PC-3 (cell line): ENCODE data around the gene IRF1. TPM values are rescaled to one million over a fixed set of nuclear protein-coding genes. Genes with fewer than 3 reads are reported as not detected.
A peak's percentile ranks its signal among the peaks of the same experiment; 100 is the strongest.

Experiments
- ATAC-seq: fragments of 200-7000 bp; cut with Tn5 transposase; 2 replicates; pipeline ENCODE4 v1.9.1; 2020; ENCODE audit warnings: mild to moderate bottlenecking, moderate library complexity
- BruUV-seq: library from RNA; stranded (reverse); fragments of 400-500 nt; replicated peaks from 2 replicates; lab custom pipeline; 2021; lab: Mats Ljungman, UMichigan
- CTCF ChIA-PET: fragments of 300-600 bp; sonication (Branson Sonifier 250); formaldehyde crosslinking; loops from one replicate; lab custom pipeline; 2022; ENCODE audit warnings: antibody characterized with exemption; lab: Charles Lee
- POLR2A ChIA-PET: fragments of 300-600 bp; sonication (Branson Sonifier 250); formaldehyde crosslinking; loops from one replicate; lab custom pipeline; 2022; ENCODE audit warnings: antibody characterized with exemption; ENCODE audit not compliant: unreplicated experiment; lab: Charles Lee
- DNase-seq: peaks from one replicate; pipeline ENCODE4 v3.0.0-alpha.2; 2015
- H2AFZ ChIP-seq: fragments of 300-600 bp; sonication (generic); 2 replicates; pipeline ENCODE4 v1.6.0; 2016; ENCODE audit warnings: antibody characterized with exemption, low read length
- H3F3A ChIP-seq: fragments of 300-600 bp; sonication (generic); one replicate; pipeline ENCODE4 v1.6.0; 2017; ENCODE audit warnings: antibody characterized with exemption, low read length, control low read depth, mild to moderate bottlenecking; ENCODE audit not compliant: unreplicated experiment
- H3K27ac ChIP-seq: fragments of 300-600 bp; sonication (generic); 2 replicates; pipeline ENCODE4 v1.5.1; 2016; ENCODE audit warnings: mild to moderate bottlenecking, low read length
- H3K27me3 ChIP-seq: fragments of 300-600 bp; sonication (generic); 2 replicates; pipeline ENCODE4 v1.6.1; 2016; ENCODE audit warnings: low read length, mixed read lengths
- H3K36me3 ChIP-seq: fragments of 300-600 bp; sonication (generic); 2 replicates; pipeline ENCODE4 v1.6.1; 2016; ENCODE audit warnings: low read depth, mixed run types, low read length, mixed read lengths
- H3K4me1 ChIP-seq: fragments of 300-600 bp; sonication (generic); 2 replicates; pipeline ENCODE4 v1.5.1; 2016; ENCODE audit warnings: low read length; ENCODE audit not compliant: insufficient read depth
- H3K4me2 ChIP-seq: fragments of 300-600 bp; sonication (generic); 2 replicates; pipeline ENCODE4 v1.6.0; 2016; ENCODE audit warnings: low read length
- H3K4me3 ChIP-seq: fragments of 300-600 bp; sonication (generic); 2 replicates; pipeline ENCODE4 v1.5.1; 2016; ENCODE audit warnings: mild to moderate bottlenecking, low read length, mixed read lengths
- H3K79me2 ChIP-seq: fragments of 300-600 bp; sonication (generic); 2 replicates; pipeline ENCODE4 v1.6.1; 2017; ENCODE audit warnings: low read length, mixed read lengths
- H3K9ac ChIP-seq: fragments of 300-600 bp; sonication (generic); 2 replicates; pipeline ENCODE4 v1.6.0; 2016; ENCODE audit warnings: mild to moderate bottlenecking, low read length
- H3K9me2 ChIP-seq: fragments of 300-600 bp; sonication (generic); replicated peaks from 2 replicates; pipeline ENCODE4 v1.6.1; 2016; ENCODE audit warnings: mixed run types, low read length, mixed read lengths
- H3K9me3 ChIP-seq: fragments of 300-600 bp; sonication (generic); 2 replicates; pipeline ENCODE4 v1.6.1; 2016; ENCODE audit warnings: low read length, mixed read lengths
- H4K20me1 ChIP-seq: fragments of 300-600 bp; sonication (generic); 2 replicates; pipeline ENCODE4 v1.6.1; 2016; ENCODE audit warnings: low read length, mixed read lengths
- EZH2 ChIP-seq: fragments of 300-600 bp; sonication (generic); IDR thresholded peaks from one replicate; pipeline ENCODE4 v1.6.1; 2017; ENCODE audit warnings: antibody characterized with exemption, mild to moderate bottlenecking, low read length; ENCODE audit not compliant: unreplicated experiment
- EZH2phosphoT487 ChIP-seq: fragments of 300-600 bp; sonication (generic); IDR thresholded peaks from 2 replicates; pipeline ENCODE4 v1.6.1; 2018; ENCODE audit warnings: mild to moderate bottlenecking, antibody characterized with exemption, low read length, borderline replicate concordance
- intact Hi-C: fragments of 100-400 bp; cut with micrococcal nuclease; formaldehyde crosslinking; loops from 2 replicates; pipeline ENCODE4 v1.9.0; 2023
- total RNA-seq: library from RNA; depleted of rRNA; stranded (reverse); fragments of >200 nt; gene quantifications from 2 replicates; pipeline ENCODE4 v1.2.3, GENCODE V29; 2014
- TF ChIP-seq, protein P1 (sequence below): fragments of 300-600 bp; sonication (generic); conservative IDR thresholded peaks from 2 replicates; pipeline ENCODE4 v1.5.1; 2017; ENCODE audit warnings: antibody characterized with exemption, low read depth, mild to moderate bottlenecking, low read length

Gene IRF1
- total RNA-seq, 1 experiment from 2014 or later: 21.1 TPM

DNA sequence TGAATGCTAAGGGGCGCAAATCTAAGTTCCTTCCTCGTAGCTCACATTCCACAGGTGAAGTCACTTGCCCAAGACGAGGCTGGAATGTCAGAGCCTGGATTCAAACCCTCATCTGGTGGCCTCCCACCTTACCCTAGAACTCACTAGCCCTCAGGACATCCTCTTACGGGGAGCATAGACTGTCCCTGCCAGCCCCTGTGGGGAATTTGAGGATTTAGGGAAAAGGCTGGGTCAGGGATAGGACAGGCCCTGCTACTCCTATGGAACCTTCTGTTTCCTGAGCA, 45.0 kb downstream of the IRF1 start:
- Histone ChIP-seq H3K9ac (no peak overlapping the region), H3K4me3 (no peak overlapping the region), H3K27me3 (no peaks in the 10 kb centered on the region), H3K9me3 (no peaks in the 10 kb centered on the region), H3K9me2 (no peaks in the 10 kb centered on the region), H3K27ac (no peak overlapping the region), H3K4me1 (peaks cover 16% of the 10 kb centered on the region), H3F3A (no peaks in the 10 kb centered on the region), H3K79me2 (no peaks in the 10 kb centered on the region), H4K20me1 (no peaks in the 10 kb centered on the region), H2AFZ (no peak overlapping the region), H3K36me3 (no peaks in the 10 kb centered on the region), H3K4me2 (no peak overlapping the region)
- BruUV-seq: no TSS peak
- ATAC-seq: no peak
- CTCF ChIA-PET: no interaction called here
- DNase-seq: no peak
- POLR2A ChIA-PET: no interaction called here
- TF ChIP-seq, protein P1, sequence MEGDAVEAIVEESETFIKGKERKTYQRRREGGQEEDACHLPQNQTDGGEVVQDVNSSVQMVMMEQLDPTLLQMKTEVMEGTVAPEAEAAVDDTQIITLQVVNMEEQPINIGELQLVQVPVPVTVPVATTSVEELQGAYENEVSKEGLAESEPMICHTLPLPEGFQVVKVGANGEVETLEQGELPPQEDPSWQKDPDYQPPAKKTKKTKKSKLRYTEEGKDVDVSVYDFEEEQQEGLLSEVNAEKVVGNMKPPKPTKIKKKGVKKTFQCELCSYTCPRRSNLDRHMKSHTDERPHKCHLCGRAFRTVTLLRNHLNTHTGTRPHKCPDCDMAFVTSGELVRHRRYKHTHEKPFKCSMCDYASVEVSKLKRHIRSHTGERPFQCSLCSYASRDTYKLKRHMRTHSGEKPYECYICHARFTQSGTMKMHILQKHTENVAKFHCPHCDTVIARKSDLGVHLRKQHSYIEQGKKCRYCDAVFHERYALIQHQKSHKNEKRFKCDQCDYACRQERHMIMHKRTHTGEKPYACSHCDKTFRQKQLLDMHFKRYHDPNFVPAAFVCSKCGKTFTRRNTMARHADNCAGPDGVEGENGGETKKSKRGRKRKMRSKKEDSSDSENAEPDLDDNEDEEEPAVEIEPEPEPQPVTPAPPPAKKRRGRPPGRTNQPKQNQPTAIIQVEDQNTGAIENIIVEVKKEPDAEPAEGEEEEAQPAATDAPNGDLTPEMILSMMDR: no peak
- TF ChIP-seq EZH2phosphoT487 (no peak), EZH2 (no peak)
- intact Hi-C loops: no loop called here

DNA sequence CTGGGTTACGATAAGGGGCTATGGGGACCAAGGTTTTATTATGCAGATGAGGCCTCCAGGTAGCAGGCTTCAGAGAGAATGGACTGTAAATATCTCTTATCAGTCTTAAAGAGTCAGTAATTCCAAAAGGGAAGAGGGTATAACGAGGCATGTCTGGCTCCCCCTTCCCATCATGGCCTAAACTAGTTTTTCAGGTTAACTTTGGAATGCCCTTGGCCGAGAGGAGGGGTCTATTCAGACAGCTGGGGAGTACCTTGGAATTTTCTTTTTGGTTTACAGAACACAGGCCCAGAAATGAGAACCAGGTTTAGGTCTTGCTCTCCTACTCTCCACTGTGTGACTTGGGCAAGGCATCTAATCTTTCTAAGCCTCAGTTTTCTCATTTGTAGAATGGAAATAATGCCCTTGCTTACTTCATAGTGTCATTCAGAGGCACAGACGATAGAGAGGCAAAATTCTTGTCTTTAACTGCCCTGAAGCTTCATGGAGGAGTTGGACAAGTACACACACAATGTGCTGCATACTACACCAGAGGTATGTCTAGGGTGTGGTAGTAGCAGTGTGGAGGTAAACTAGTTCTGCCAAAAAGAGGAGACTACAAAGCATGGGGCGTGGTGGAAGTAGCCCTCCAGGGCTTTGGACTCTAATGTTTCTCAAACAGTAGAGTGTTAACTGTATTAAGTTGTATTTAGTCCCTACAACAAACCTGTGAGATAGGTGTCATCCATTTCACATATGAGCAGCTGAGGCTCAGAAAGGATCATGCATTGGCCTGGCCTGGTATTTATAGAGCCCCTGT, 45.5 kb downstream of the IRF1 start:
- H3K36me3 ChIP-seq: no peaks in the 10 kb centered on the region
- peak; percentile 74 for ATAC-seq
- no peak overlapping the region for H3K27ac ChIP-seq
- H3K4me2 ChIP-seq: no peak overlapping the region
- H3K27me3 ChIP-seq: no peaks in the 10 kb centered on the region
- TF ChIP-seq, protein P1: no peak
- TF ChIP-seq EZH2phosphoT487: no peak
- no peak for TF ChIP-seq EZH2
- no peak overlapping the region for H3K4me3 ChIP-seq
- H3K4me1 ChIP-seq: peaks cover 12% of the 10 kb centered on the region; the same call in 1 of the 2 replicates
- peak; percentile 37 for DNase-seq
- no peaks in the 10 kb centered on the region for H3F3A ChIP-seq
- intact Hi-C loops: no loop called here
- H3K9me3 ChIP-seq: no peaks in the 10 kb centered on the region
- no peak overlapping the region for H3K9ac ChIP-seq
- H4K20me1 ChIP-seq: no peaks in the 10 kb centered on the region
- POLR2A ChIA-PET: no interaction called here
- BruUV-seq: no TSS peak
- no peaks in the 10 kb centered on the region for H3K79me2 ChIP-seq
- CTCF ChIA-PET: no interaction called here
- no peaks in the 10 kb centered on the region for H3K9me2 ChIP-seq
- H2AFZ ChIP-seq: no peak overlapping the region

DNA sequence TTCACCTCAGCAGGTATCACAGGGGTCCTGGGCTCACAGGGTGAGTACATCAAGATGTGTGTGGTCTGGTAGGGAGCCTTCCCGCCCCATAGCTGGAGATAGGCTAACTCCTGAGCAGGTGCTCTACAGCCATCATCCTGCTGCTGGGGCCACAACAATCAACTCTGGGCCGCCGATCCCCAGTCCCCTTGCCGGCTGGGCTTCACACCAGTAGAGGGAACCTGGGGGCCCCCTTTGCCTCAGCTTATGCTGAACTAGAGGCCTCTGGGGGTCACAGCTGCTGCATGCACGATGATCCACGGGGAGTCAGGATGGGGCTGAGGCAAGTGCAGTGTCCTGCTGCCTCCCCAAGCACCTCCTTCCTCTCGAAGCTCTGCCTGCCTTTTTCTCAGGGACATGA, 46.5 kb downstream of the IRF1 start:
- Histone ChIP-seq H4K20me1 (no peaks in the 10 kb centered on the region), H3K27ac (no peak overlapping the region), H3K9me2 (no peaks in the 10 kb centered on the region), H3K4me3 (no peak overlapping the region), H3F3A (no peaks in the 10 kb centered on the region), H3K9me3 (no peaks in the 10 kb centered on the region), H3K9ac (no peak overlapping the region), H3K27me3 (no peaks in the 10 kb centered on the region), H3K36me3 (no peaks in the 10 kb centered on the region), H3K4me2 (no peak overlapping the region), H2AFZ (no peak overlapping the region), H3K79me2 (no peaks in the 10 kb centered on the region), H3K4me1 (peaks cover 16% of the 10 kb centered on the region; the same call in 1 of the 2 replicates)
- ChIA-PET CTCF (no interaction called here), POLR2A (no interaction called here)
- no peak for DNase-seq
- no TSS peak for BruUV-seq
- TF ChIP-seq, protein P1: no peak
- intact Hi-C loops: no loop called here
- ATAC-seq: no peak
